KMS-11 (cell line): Measurements from ENCODE around the gene MIXL1.

ENCODE experiments used
- H2AFZ ChIP-seq: fragments of 200-600 bp; sonication (generic); 2 replicates; pipeline ENCODE4 v1.6.1; 2016; ENCODE audit warnings: antibody characterized with exemption, mixed run types, low read depth
- H3K27ac ChIP-seq: fragments of 200-600 bp; sonication (generic); 2 replicates; pipeline ENCODE4 v1.6.1; 2016; ENCODE audit warnings: mild to moderate bottlenecking, mixed run types
- H3K27me3 ChIP-seq: fragments of 200-600 bp; sonication (generic); 2 replicates; pipeline ENCODE4 v1.6.1; 2017; ENCODE audit warnings: mild to moderate bottlenecking, low read depth, mixed run types, moderate library complexity; ENCODE audit not compliant: insufficient read depth
- H3K36me3 ChIP-seq: fragments of 200-600 bp; sonication (generic); 2 replicates; pipeline ENCODE4 v1.6.1; 2017; ENCODE audit warnings: mild to moderate bottlenecking, mixed run types; ENCODE audit not compliant: insufficient read depth
- H3K4me1 ChIP-seq: fragments of 200-600 bp; sonication (generic); 2 replicates; pipeline ENCODE4 v1.6.1; 2016; ENCODE audit warnings: mild to moderate bottlenecking, low read depth, mixed run types; ENCODE audit not compliant: poor library complexity, severe bottlenecking
- H3K4me2 ChIP-seq: fragments of 200-600 bp; sonication (generic); 2 replicates; pipeline ENCODE4 v1.7.0; 2016; ENCODE audit warnings: mild to moderate bottlenecking, mixed run types
- H3K4me3 ChIP-seq: fragments of 200-600 bp; sonication (generic); IDR thresholded peaks from 2 replicates; pipeline ENCODE4 v1.6.1; 2017; ENCODE audit warnings: low read depth, low read length, mixed read lengths; ENCODE audit not compliant: insufficient read depth
- H3K79me2 ChIP-seq: fragments of 200-600 bp; sonication (generic); 2 replicates; pipeline ENCODE4 v1.6.1; 2016; ENCODE audit warnings: low read depth, mixed run types; ENCODE audit not compliant: insufficient read depth
- H3K9ac ChIP-seq: fragments of 200-600 bp; sonication (generic); 2 replicates; pipeline ENCODE4 v1.6.1; 2016; ENCODE audit warnings: mild to moderate bottlenecking, mixed run types
- H4K20me1 ChIP-seq: fragments of 200-600 bp; sonication (generic); 2 replicates; pipeline ENCODE4 v1.6.1; 2016; ENCODE audit warnings: mild to moderate bottlenecking, mixed run types; ENCODE audit not compliant: insufficient read depth
- TF ChIP-seq, protein P1 (sequence below): fragments of 200-600 bp; sonication (generic); conservative IDR thresholded peaks from 2 replicates; pipeline ENCODE4 v1.6.1; 2017; ENCODE audit warnings: low read depth, mild to moderate bottlenecking, antibody characterized with exemption, low read length, moderate library complexity, mixed read lengths

The MIXL1 gene

DNA sequence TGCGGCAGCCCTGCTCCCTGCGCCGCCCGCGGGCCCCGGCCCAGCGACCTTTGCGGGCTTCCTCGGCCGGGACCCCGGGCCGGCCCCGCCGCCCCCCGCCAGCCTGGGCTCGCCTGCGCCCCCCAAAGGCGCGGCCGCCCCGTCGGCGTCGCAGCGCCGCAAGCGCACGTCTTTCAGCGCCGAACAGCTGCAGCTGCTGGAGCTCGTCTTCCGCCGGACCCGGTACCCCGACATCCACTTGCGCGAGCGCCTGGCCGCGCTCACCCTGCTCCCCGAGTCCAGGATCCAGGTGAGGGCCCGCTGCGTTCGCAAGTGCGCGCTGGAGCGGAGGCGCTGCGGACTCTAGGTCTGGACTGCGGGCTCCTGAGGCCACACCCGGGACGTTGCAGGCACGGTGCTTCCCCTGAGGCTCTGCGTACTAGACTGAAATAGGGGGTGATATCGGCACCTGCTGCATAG, 351 bp downstream of the MIXL1 start:
- TF ChIP-seq, protein P1, sequence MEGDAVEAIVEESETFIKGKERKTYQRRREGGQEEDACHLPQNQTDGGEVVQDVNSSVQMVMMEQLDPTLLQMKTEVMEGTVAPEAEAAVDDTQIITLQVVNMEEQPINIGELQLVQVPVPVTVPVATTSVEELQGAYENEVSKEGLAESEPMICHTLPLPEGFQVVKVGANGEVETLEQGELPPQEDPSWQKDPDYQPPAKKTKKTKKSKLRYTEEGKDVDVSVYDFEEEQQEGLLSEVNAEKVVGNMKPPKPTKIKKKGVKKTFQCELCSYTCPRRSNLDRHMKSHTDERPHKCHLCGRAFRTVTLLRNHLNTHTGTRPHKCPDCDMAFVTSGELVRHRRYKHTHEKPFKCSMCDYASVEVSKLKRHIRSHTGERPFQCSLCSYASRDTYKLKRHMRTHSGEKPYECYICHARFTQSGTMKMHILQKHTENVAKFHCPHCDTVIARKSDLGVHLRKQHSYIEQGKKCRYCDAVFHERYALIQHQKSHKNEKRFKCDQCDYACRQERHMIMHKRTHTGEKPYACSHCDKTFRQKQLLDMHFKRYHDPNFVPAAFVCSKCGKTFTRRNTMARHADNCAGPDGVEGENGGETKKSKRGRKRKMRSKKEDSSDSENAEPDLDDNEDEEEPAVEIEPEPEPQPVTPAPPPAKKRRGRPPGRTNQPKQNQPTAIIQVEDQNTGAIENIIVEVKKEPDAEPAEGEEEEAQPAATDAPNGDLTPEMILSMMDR, result no peak
- no peaks in the 10 kb centered on the region for H3K36me3 ChIP-seq
- no peaks in the 10 kb centered on the region for H3K79me2 ChIP-seq
- H2AFZ ChIP-seq, result no peak overlapping the region
- H3K4me1 ChIP-seq, result peaks cover 21% of the 10 kb centered on the region
- no peak overlapping the region for H3K27ac ChIP-seq
- no peak overlapping the region for H3K4me3 ChIP-seq
- no peaks in the 10 kb centered on the region for H3K27me3 ChIP-seq
- H4K20me1 ChIP-seq, result no peaks in the 10 kb centered on the region
- H3K9ac ChIP-seq, result no peak overlapping the region
- H3K4me2 ChIP-seq, result no peak overlapping the region

GRCh38 chr1:226226601-226227000, 3.1 kb downstream of the MIXL1 start:
- Histone ChIP-seq H3K36me3 (no peaks in the 10 kb centered on the region), H2AFZ (no peak overlapping the region), H3K4me2 (peak overlapping the region; percentile 7; the same call in 1 of the 2 replicates), H3K27ac (peak overlapping the region; percentile 26; the same call in 1 of the 2 replicates), H3K4me1 (peaks cover 21% of the 10 kb centered on the region), H3K9ac (no peak overlapping the region), H3K79me2 (no peaks in the 10 kb centered on the region), H3K27me3 (no peaks in the 10 kb centered on the region), H4K20me1 (no peaks in the 10 kb centered on the region; the same call in 1 of the 2 replicates), H3K4me3 (no peak overlapping the region)
- TF ChIP-seq, protein P1, result no peak

DNA sequence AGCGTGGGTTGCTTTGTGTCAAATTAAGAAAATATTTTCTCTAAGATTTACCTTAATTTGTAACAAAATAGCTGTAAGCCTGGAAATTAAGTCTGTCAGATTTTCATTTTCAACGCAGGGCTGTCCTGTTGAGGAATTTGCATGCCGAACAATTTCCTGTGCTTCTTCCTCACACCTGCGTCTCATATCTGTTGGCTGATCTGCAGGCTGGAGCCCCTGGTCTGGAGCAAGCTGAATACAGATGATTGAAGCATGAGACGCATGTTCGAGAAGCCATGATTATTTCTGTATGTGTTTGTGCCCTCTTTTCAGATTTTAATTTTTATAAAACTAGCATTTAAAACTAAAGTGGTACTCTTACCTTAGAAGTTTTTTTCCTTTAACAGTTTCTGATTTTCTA, 9.8 kb downstream of the MIXL1 start:
- no peaks in the 10 kb centered on the region for H3K79me2 ChIP-seq
- H2AFZ ChIP-seq, result no peak overlapping the region
- H3K4me3 ChIP-seq, result no peak overlapping the region
- no peaks in the 10 kb centered on the region for H3K36me3 ChIP-seq
- no peak overlapping the region for H3K9ac ChIP-seq
- H3K4me2 ChIP-seq, result no peak overlapping the region
- no peaks in the 10 kb centered on the region for H3K4me1 ChIP-seq
- no peak overlapping the region for H3K27ac ChIP-seq
- H3K27me3 ChIP-seq, result no peaks in the 10 kb centered on the region
- TF ChIP-seq, protein P1, result no peak
- no peaks in the 10 kb centered on the region; the same call in 1 of the 2 replicates for H4K20me1 ChIP-seq

GRCh38 chr1:226233806-226234205, 10.3 kb downstream of the MIXL1 start:
- Histone ChIP-seq H3K27me3 (no peaks in the 10 kb centered on the region), H3K4me2 (no peak overlapping the region), H3K27ac (no peak overlapping the region), H3K9ac (no peak overlapping the region), H3K79me2 (no peaks in the 10 kb centered on the region), H3K4me1 (no peaks in the 10 kb centered on the region), H3K4me3 (no peak overlapping the region), H4K20me1 (no peaks in the 10 kb centered on the region; the same call in 1 of the 2 replicates), H3K36me3 (no peaks in the 10 kb centered on the region), H2AFZ (no peak overlapping the region)
- TF ChIP-seq, protein P1, result no peak

GRCh38 chr1:226236826-226237225, 13.4 kb downstream of the MIXL1 start:
- TF ChIP-seq, protein P1, result no peak
- Histone ChIP-seq H3K9ac (no peak overlapping the region), H3K4me3 (no peak overlapping the region), H3K79me2 (no peaks in the 10 kb centered on the region), H3K4me2 (no peak overlapping the region), H3K27ac (no peak overlapping the region), H3K4me1 (no peaks in the 10 kb centered on the region), H4K20me1 (no peaks in the 10 kb centered on the region), H3K36me3 (no peaks in the 10 kb centered on the region), H2AFZ (no peak overlapping the region), H3K27me3 (no peaks in the 10 kb centered on the region)
